Measurements from ENCODE around the gene ZNF500.

DNA sequence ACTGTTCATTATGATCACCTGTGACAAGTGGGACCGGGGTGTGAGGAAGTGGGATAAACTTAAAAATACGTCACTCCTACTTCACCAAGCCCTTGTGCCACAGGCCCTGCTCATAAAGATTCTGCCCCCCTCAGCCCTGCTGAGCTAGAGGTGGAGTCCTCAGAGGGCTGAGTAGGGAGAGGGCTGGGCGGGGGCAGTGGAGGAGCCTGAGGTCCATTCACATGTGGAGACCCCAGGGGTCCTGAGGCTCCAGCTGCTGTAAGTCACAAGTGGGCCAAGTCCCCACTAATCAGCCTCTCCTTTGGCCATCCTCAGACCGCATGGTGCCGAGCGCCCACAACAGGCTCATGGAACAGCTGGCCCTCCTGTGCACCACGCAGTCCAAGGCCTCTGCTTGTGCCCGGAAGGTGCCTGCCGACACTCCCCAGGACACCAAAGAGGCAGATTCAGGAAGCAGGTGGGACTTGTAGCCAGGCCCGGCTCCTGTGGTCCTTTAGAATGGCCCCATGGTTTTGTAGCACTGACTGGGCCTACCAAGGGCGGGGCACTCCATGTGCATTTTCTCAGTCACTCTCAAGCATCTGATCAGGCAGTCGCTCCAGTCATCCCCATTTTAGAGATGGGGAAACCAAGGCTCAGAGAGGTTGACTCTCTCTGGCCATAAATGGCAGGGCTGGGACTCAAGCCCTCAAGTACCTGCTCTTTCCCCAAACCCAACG, 22.2 kb downstream of the ZNF500 start:
- TF ChIP-seq, protein P1, sequence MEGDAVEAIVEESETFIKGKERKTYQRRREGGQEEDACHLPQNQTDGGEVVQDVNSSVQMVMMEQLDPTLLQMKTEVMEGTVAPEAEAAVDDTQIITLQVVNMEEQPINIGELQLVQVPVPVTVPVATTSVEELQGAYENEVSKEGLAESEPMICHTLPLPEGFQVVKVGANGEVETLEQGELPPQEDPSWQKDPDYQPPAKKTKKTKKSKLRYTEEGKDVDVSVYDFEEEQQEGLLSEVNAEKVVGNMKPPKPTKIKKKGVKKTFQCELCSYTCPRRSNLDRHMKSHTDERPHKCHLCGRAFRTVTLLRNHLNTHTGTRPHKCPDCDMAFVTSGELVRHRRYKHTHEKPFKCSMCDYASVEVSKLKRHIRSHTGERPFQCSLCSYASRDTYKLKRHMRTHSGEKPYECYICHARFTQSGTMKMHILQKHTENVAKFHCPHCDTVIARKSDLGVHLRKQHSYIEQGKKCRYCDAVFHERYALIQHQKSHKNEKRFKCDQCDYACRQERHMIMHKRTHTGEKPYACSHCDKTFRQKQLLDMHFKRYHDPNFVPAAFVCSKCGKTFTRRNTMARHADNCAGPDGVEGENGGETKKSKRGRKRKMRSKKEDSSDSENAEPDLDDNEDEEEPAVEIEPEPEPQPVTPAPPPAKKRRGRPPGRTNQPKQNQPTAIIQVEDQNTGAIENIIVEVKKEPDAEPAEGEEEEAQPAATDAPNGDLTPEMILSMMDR (conservative IDR thresholded peaks at IDR 0.05; ENCODE audit: low read depth, low read length) = no peak
- TF ChIP-seq EZH2phosphoT487 (IDR thresholded peaks at IDR 0.05; ENCODE audit: borderline replicate concordance, low read length) = no peak
- no peak for TF ChIP-seq EZH2 (IDR thresholded peaks at IDR 0.05; ENCODE audit: low read length, unreplicated experiment)
